CD14-positive monocyte (primary cell): ENCODE measurements around the gene RPTOR. TPM values are rescaled to one million over a fixed set of nuclear protein-coding genes. Genes with fewer than 3 reads are reported as not detected.

Source experiments
- DNase-seq, 3 donors: peaks; one replicate each; pipeline ENCODE4 v3.0.0-alpha.2; 2011 to 2022
- H2AFZ ChIP-seq: 2 replicates; pipeline ENCODE4 v1.6.0; 2012; ENCODE audit warnings: mild to moderate bottlenecking, low read depth, low read length, inconsistent platforms; ENCODE audit not compliant: insufficient read depth, poor library complexity, severe bottlenecking
- H3K27ac ChIP-seq, 2 donors: 1 replicate in 1 of 2; 2 replicates in 1 of 2; pipeline ENCODE4 v1.5.1; 2012 to 2013; ENCODE audit warnings: low read length in 2 of 2, control low read depth in 1 of 2, inconsistent platforms in 1 of 2, low read depth in 1 of 2, mild to moderate bottlenecking in 1 of 2
- H3K27me3 ChIP-seq, 2 donors: one replicate each; pipeline versions ENCODE4 v1.6.0 to v1.6.1; 2011 to 2013; ENCODE audit warnings: low read length in 2 of 2; ENCODE audit not compliant: control insufficient read depth in 2 of 2, insufficient read depth in 2 of 2
- H3K36me3 ChIP-seq, 2 donors: replicated peaks in 1 of 2; 1 replicate in 1 of 2; 2 replicates in 1 of 2; pipeline versions ENCODE4 v1.5.1 to v1.6.1; 2012 to 2013; ENCODE audit warnings: low read length in 2 of 2, control low read depth in 1 of 2, inconsistent platforms in 1 of 2, mild to moderate bottlenecking in 1 of 2; ENCODE audit not compliant: insufficient read depth in 2 of 2, control insufficient read depth in 1 of 2
- H3K4me1 ChIP-seq, 2 donors: 1 replicate in 1 of 2; 2 replicates in 1 of 2; pipeline versions ENCODE4 v1.5.1 to v1.6.1; 2012 to 2013; ENCODE audit warnings: low read length in 2 of 2, control low read depth in 1 of 2, inconsistent platforms in 1 of 2, mild to moderate bottlenecking in 1 of 2, moderate library complexity in 1 of 2; ENCODE audit not compliant: insufficient read depth in 2 of 2, control insufficient read depth in 1 of 2
- H3K4me2 ChIP-seq: replicated peaks from 2 replicates; pipeline ENCODE3; 2012; ENCODE audit warnings: low read length, moderate library complexity, mild to moderate bottlenecking; ENCODE audit not compliant: poor library complexity, severe bottlenecking; ENCODE audit errors: extremely low read depth
- H3K4me3 ChIP-seq, 3 experiments: fragments of 200-600 bp in 1 of 3; sonication (generic) in 1 of 3; replicated peaks in 1 of 3; 1 replicate in 2 of 3; 2 replicates in 1 of 3; pipeline ENCODE4 v1.5.1; 2011 to 2013; ENCODE audit warnings: low read length in 3 of 3, mild to moderate bottlenecking in 3 of 3, control low read depth in 2 of 3, low read depth in 2 of 3, inconsistent platforms in 1 of 3, moderate library complexity in 1 of 3
- H3K79me2 ChIP-seq: 2 replicates; pipeline ENCODE4 v1.6.0; 2012; ENCODE audit warnings: mild to moderate bottlenecking, control low read depth, inconsistent platforms, low read length, moderate library complexity; ENCODE audit not compliant: insufficient read depth
- H3K9ac ChIP-seq: 2 replicates; pipeline ENCODE4 v1.6.0; 2017; ENCODE audit warnings: low read length, mild to moderate bottlenecking; ENCODE audit not compliant: insufficient read depth, poor library complexity, severe bottlenecking
- H3K9me3 ChIP-seq, 2 donors: replicated peaks in 1 of 2; 1 replicate in 1 of 2; 2 replicates in 1 of 2; pipeline versions ENCODE4 v1.5.1 to v1.6.1; 2012 to 2013; ENCODE audit warnings: low read length in 2 of 2, control low read depth in 1 of 2; ENCODE audit not compliant: control insufficient read depth in 1 of 2, insufficient read depth in 1 of 2
- H4K20me1 ChIP-seq: 2 replicates; pipeline ENCODE4 v1.6.0; 2012; ENCODE audit warnings: mild to moderate bottlenecking, low read length, control low read depth, moderate library complexity; ENCODE audit not compliant: insufficient read depth
- H3K27ac Mint-ChIP-seq, 7 donors: one replicate each; pipeline ENCODE4 v1.8.0; 2020; ENCODE audit warnings: mild to moderate bottlenecking in 7 of 7, mixed read lengths in 7 of 7, moderate library complexity in 6 of 7, inconsistent platforms in 2 of 7
- H3K27me3 Mint-ChIP-seq, 3 donors: one replicate each; pipeline ENCODE4 v1.8.0; 2021 to 2022; ENCODE audit warnings: low read depth in 3 of 3, mild to moderate bottlenecking in 3 of 3, mixed read lengths in 3 of 3, moderate library complexity in 3 of 3, inconsistent platforms in 1 of 3
- H3K36me3 Mint-ChIP-seq, 2 donors: one replicate each; pipeline ENCODE4 v1.8.0; 2020; ENCODE audit warnings: mixed read lengths in 2 of 2, inconsistent platforms in 1 of 2, mild to moderate bottlenecking in 1 of 2
- H3K4me1 Mint-ChIP-seq: one replicate; pipeline ENCODE4 v1.8.0; 2020; ENCODE audit warnings: mild to moderate bottlenecking, mixed read lengths
- H3K4me3 Mint-ChIP-seq, 2 donors: one replicate each; pipeline ENCODE4 v1.8.0; 2020; ENCODE audit warnings: mild to moderate bottlenecking in 2 of 2, mixed read lengths in 2 of 2, moderate library complexity in 1 of 2
- H3K9me3 Mint-ChIP-seq, 7 donors: one replicate each; pipeline ENCODE4 v1.8.0; 2020 to 2022; ENCODE audit warnings: mixed read lengths in 7 of 7, mild to moderate bottlenecking in 6 of 7, moderate library complexity in 6 of 7, inconsistent platforms in 2 of 7
- CTCF ChIP-seq: fragments of 200-600 bp; IDR thresholded peaks from one replicate; pipeline ENCODE4 v1.8.0; 2022; ENCODE audit warnings: antibody characterized with exemption, mild to moderate bottlenecking
- WGBS: methylation state at CpG from one replicate; pipeline ENCODE4 v1.1.5; 2013; ENCODE audit warnings: missing lambda C conversion rate; ENCODE audit not compliant: insufficient coverage; 5-methylcytosine and 5-hydroxymethylcytosine counted together
- intact Hi-C, 2 donors: fragments of 100-400 bp; cut with micrococcal nuclease; formaldehyde crosslinking; loops; one replicate each; pipeline versions ENCODE4 v1.15.0 to v1.15.1; 2023
- polyA plus RNA-seq, 3 donors: library from polyadenylated mRNA; depleted of rRNA in 1 of 3; unstranded in 2 of 3; stranded (reverse) in 1 of 3; fragments of 300-500 nt in 2 of 3; fragments of >200 nt in 1 of 3; fragmentation: Illumina TruSeq in 2 of 3; gene quantifications; 1 replicate in 2 of 3; 2 replicates in 1 of 3; pipeline ENCODE4 v1.2.3, GENCODE V29; 2012 to 2021

RPTOR gene
- polyA plus RNA-seq, 3 donors: 1.1 to 8.7 (median 2.6) TPM

GRCh38 chr17:80866050-80866793, 321.6 kb downstream of the RPTOR start:
- no peak overlapping the region for H3K9ac ChIP-seq
- Mint-ChIP-seq H3K27ac (peak overlapping the region in 2 of 7 donors; percentile 2 to 89), H3K36me3 (peaks cover 22 to 51% of the 10 kb centered on the region in 2 donors), H3K9me3 (peaks cover 0 to 4% (median 2%) of the 10 kb centered on the region in 7 donors), H3K4me3 (no peak overlapping the region), H3K27me3 (peaks cover 2 to 13% (median 2%) of the 10 kb centered on the region in 3 donors), H3K4me1 (peaks cover 32% of the 10 kb centered on the region)
- H2AFZ ChIP-seq: no peak overlapping the region
- no peaks in the 10 kb centered on the region for H3K27me3 ChIP-seq
- no peaks in the 10 kb centered on the region for H3K79me2 ChIP-seq
- TF ChIP-seq CTCF: peak; percentile 81
- DNase-seq: peak; percentile 53 to 73 (median 72)
- H3K36me3 ChIP-seq: peaks cover 0 to 13% of the 10 kb centered on the region in 2 donors
- H3K4me1 ChIP-seq: peaks cover 26 to 27% of the 10 kb centered on the region in 2 donors
- no peak overlapping the region for H3K4me3 ChIP-seq
- H3K4me2 ChIP-seq: no peak overlapping the region
- no peaks in the 10 kb centered on the region for H3K9me3 ChIP-seq
- 4% methylated on average over 5 of the region's 8 CpGs for WGBS
- H4K20me1 ChIP-seq: no peaks in the 10 kb centered on the region
- intact Hi-C loops: loop anchor here in 1 of 2 donors (2.0 to 10.0 kb wide), 2 partner anchors 33 to 119 kb away; no protein-coding TSS in a partner anchor
- H3K27ac ChIP-seq: no peak overlapping the region

- peaks cover 0 to 4% of the 10 kb centered on the region in 2 donors for H3K36me3 ChIP-seq
- TF ChIP-seq CTCF: no peak
- H3K36me3 Mint-ChIP-seq: peaks cover 12 to 36% of the 10 kb centered on the region in 2 donors
- H3K4me2 ChIP-seq: no peak overlapping the region
- DNase-seq: no peak
- no peak overlapping the region for H3K9ac ChIP-seq
- peaks cover 2 to 15% (median 2%) of the 10 kb centered on the region in 3 donors for H3K27me3 Mint-ChIP-seq
- H3K27ac Mint-ChIP-seq: no peak overlapping the region
- no peaks in the 10 kb centered on the region for H3K27me3 ChIP-seq
- intact Hi-C loops: loop anchor here in 1 of 2 donors (10.0 kb wide), 1 partner anchor 117 kb away; no protein-coding TSS in a partner anchor
- H3K4me3 ChIP-seq: no peak overlapping the region
- H3K9me3 Mint-ChIP-seq: peaks cover 0 to 4% (median 0%) of the 10 kb centered on the region in 7 donors
- no peak overlapping the region for H2AFZ ChIP-seq
- no peaks in the 10 kb centered on the region for H3K79me2 ChIP-seq
- H3K4me3 Mint-ChIP-seq: no peak overlapping the region
- peaks cover 43% of the 10 kb centered on the region for H3K4me1 Mint-ChIP-seq
- WGBS: 100% methylated on average over 2 of the region's 5 CpGs
- no peaks in the 10 kb centered on the region for H3K9me3 ChIP-seq
- no peak overlapping the region for H3K27ac ChIP-seq
- peaks cover 36% of the 10 kb centered on the region in 2 donors for H3K4me1 ChIP-seq
- peaks cover 16% of the 10 kb centered on the region for H4K20me1 ChIP-seq
Observed at GRCh38 chr17:80868022-80868609, 323.5 kb downstream of the RPTOR start.
